GM21529 (cell line): ENCODE measurements around the gene ITGB3BP.
"Not testable (repeated sequence)": the region's sequence is repeated elsewhere in the genome, so short reads cannot be mapped to it uniquely, and the experiment has no call there.

ENCODE experiments used
- ATAC-seq: cut with Tn5 transposase; IDR thresholded peaks from one replicate; pipeline ENCODE4 v1.9.1; 2021; ENCODE audit not compliant: unreplicated experiment

ITGB3BP gene, protein sequence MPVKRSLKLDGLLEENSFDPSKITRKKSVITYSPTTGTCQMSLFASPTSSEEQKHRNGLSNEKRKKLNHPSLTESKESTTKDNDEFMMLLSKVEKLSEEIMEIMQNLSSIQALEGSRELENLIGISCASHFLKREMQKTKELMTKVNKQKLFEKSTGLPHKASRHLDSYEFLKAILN

DNA sequence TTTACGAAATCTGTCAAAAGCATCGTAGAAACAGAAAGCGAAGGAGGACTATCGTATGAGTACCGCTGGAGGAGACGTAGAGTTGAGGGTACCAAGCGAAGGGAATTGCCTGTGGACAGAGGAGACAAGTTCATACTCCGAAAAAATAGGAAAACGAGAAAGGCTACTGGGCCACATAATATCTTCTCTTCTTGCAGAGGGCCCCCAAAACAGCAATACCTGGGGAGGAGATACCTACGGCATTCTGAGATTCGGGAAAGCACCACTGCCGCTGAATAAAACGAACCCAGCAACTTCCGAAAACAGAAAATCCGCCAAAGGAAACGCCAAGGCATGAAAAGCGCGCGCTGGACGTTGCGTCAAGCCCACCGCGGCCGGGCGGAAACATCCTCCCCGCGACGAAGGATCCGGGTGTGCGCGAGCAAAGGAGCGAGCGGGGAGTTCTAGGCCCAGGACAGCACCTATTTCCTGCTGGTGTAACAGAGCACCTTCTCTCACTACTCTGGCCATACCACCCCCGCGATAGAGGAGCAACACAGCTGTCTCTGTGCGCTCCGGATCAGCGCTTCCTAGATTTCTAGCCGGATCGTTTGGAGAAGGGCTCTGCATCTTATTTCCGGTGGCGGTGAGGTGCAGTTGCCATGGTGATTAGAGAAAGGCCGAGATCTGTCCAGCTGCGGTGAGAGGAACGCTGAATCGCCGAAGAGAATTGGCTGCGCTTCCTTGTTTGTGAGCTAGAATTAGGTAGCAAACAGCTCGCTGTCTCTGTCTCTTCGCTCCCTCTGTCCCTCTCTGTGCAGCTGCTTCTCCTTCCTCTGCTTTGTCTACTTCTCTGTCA is at the start of gene ITGB3BP, which contains the start of gene EFCAB7:
Gene ITGB3BP (minus strand): TSS at position 335 of the 838 bp plus-strand sequence. CDS start 92 bp downstream, at position 243.
Gene EFCAB7 (plus strand): TSS at position 635 of the 838 bp plus-strand sequence. CDS start 2,048 bp downstream, outside the sequence.
- peak; percentile 89 for ATAC-seq

DNA sequence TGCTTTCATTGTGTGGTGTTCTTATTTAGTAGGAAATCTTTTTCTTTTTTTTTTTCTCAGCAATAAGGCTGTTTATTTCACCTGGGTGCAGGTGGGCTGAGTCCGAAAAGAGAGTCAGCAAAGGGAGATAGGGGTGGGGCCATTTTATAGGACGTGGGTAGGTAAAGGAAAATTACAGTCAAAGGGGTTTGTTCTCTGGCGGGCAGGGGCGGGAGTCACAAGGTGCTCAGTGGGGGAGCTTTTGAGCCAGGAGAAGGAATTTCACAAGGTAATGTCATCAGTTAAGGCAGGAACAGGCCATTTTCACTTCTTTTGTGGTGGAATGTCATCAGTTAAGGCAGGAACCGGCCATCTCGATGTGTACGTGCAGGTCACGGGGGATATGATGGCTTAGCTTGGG is 49.7 kb upstream of the ITGB3BP start:
- ATAC-seq, result not testable (repeated sequence)

DNA sequence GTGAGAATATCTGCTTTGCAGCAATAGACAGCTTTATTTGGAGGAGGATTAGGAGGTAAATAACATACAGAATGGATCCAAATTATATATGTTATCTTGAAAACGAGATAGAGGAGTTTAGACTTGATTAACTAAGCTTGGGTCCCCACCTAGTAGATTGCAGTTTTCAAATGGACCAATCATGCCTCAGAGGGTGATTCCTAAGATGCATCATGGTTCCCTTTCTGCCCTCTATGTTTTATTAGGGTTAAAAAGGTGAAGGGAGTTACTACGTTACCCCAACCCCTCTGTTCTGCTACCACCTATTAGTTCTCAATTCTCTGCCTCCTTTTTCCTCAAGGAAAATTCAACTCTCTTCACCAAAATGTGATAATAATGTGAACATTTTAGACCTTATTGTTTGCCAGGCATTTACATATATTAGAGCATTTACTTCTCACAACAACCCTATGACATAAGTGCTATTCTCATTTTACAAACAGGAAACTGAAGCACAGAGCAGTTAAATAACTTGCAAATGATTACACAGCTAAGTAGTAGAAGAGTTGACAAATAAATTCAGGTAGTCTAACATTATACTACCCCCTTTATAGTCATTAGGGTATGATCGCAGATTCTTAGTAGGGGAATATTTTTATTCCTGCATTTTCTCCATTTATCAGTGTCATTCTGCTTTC is 46.8 kb upstream of the ITGB3BP start:
- ATAC-seq, result no peak

DNA sequence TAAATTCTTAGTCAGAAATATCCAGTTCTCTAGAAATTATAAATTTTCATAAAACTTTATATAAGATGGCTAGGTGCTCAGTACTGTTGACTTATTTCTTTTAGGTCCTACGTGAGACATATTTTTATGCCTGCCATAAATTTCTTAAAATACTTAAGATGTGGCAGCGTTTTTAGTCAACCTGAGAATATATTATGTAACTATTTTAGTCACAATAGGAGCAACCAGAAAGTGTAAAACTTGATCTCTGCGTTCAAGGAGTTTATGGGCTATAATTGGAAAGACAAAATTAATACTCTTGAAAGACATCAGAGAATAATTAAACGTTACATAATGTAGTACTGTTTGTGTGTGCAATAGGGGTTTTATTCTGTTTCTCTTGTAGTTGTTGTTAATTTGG is 46.0 kb upstream of the ITGB3BP start:
- ATAC-seq, result no peak

DNA sequence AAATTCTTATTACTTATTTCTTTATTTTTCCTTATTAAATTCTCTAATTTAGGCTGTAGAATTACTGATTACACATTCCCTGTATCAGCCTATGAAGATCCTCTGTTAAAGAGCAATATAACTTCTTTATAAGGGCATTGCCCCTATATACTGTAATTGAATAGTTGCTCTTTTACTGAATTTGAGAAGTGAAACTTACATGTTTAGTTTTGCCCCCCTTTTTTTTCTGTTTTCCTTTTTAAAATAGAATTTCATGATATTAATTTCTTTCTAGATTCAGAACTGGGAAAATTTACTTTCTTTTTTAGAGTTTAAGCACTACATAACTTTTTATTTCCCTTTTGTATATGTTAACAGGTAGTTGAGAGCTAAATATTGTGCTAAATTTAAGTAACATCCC is 40.7 kb upstream of the ITGB3BP start:
- ATAC-seq, result no peak

DNA sequence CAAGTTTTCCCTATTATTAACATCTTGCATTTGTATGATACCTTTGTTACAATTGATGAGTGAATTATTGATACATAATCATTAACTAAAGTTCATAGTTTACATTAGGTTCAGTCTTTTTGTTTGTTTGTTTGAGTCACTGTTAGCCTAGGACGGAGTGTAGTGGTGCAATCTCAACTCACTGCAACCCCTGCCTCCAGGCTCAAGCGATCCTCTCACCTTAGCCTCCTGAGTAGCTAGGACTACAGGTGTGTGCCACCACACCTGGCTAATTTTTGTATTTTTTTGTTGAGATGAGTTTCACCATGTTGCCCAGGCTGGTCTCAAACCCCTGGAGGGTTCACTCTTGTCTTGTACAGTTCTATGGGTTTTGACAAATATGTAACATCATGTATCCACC is 36.3 kb upstream of the ITGB3BP start:
- no peak for ATAC-seq

DNA sequence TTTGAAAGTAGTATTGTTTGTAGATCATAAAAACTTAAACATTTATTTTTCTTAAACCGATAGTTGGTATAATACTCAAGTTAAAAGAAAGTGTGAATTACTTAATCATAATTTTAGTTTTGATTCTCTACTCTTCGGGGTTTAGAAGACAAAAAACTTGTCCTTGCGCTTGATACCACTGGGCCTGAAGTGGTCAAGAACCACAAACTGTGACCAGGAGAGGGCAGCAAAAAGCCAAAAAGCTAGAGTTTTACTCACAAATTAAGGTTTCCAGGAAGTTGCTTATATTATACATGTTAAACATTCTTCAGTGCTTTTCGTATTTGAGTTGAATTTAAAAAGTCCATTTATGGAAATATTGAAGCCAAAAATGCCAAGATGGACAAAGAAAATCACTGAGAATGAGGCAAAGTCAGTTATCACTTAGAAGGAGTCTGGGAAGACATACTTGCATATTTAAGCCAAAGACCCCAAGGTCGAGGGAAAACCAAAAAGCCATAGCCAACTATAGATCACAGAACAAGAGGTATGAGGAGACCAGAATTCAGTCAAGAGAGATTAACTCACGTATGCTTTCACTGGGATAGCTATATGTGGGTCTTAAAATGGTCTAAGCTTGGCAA is 34.5 kb upstream of the ITGB3BP start:
- ATAC-seq, result no peak

DNA sequence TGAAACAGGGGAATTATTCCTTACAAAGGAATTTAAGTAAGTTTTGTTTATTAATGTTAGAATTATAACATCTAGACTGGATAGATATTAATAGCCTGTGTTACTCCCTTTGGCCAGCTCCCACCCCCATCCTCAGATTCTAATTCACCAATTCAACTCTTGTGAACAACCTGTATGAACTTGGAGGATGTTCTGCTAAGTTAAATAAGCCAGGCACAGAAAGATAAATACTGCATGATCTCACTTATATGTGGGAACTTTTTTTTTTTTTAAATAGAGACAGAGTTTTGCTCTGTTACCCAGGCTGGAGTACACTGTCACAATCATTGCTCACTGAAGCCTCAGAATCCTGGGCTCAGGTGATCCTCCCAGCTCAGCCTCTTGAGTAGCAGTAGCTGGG is 32.5 kb upstream of the ITGB3BP start:
- ATAC-seq, result no peak

DNA sequence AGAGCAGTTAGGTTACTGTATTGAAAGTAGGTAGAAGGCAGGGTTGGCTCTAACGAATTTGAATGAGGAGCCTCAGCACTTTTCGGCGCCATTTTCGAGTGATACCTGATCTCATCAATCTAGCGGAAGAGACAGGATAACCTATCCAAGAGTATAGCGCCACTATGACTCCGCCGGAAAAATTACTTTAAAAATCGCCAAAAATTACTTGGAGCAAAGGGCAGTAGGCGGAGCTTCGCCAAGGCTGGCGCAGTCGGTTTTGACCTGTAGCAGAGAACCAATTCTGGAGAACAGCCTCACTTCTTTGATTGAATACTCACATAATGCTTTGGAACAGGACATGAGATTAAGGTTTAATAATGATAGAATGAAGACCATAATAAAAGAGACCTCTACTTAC is 25.9 kb upstream of the ITGB3BP start:
- ATAC-seq, result no peak

DNA sequence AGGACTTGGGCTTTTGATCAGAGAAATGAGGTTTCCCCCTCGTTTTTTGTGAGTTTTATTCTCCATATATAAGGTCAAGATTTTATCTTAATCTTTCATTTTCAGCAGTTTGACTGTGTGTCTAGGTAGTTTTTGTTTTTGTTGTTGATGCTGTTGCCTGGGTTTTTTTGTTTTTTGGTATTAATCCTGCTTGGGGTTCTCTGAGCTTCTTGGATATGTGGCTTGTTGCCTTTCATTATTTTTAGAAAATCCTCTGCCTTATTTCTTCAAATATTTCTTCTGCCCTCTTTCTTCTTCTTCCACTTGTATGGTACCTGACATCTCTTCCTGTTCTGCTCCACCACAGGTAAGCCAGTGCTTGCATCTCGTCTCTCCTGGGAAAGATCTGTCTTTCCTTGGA is 25.3 kb upstream of the ITGB3BP start:
- ATAC-seq, result no peak

DNA sequence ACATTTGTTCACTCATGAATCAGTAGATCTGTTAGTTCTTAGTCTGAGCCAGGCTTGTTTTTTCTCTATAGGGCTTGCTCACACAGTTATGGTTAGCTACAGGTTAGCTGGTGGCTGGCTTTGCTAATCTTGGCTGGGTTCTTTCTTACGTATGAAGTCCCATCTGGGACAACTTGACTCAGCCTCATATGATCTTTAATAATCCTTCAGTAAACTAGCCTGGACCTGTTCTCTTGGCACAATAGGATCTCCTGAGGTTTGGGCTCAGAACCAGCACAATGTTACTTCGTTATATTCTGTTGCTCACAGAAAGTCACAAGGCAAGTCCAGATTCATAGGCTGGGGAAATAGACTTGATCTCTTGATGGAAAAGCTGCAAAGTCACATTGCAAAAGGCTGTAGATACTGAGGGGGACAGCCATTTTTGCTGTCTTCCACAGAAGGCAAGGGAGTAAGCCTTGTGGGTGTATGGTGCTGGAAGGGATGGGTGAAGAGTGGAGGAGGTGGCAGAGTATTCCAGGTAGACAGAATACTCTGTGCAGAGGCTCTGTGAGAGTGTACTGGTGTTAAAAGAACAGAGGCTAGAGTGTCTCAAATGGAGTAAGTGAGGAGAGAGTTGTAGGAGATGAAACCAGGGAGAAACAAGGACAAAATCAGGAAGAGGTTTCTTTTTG is 24.7 kb upstream of the ITGB3BP start:
- ATAC-seq, result no peak

DNA sequence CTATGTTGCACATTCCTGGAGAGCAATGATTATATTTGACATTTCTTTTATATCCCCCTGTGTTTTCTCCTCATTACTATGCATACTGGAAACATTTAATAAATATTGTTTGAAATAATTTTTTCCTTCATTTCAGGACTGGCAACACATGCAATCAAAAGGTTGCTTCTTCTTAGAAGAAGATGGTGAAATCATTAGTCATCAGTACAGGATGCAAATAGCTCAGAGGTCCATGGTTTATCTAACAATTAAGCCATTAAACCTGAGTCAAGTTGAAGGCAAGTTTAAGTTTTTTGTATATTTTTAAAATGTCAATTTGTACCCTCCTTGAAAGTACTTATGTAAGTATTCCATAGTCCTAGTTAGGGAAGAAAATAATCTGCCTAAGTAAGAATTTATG is 22.8 kb upstream of the ITGB3BP start:
- no peak for ATAC-seq

DNA sequence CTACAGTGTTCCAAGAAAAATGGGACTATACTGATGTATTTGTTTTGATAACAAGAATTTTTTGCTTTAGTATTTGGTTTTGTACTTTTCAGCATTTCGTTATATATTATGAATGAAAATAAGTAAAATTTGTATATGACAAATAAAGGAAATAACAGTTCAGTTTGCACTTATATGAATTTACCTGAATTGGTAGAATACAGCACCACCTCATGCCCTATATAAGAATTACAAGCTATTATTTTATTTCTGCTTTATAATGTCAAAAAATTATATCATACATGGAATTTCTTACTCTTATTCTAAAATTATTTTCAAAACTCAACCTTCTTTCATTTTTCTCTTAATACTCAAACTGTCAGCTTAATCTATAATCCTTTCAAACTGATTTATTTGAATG is 14.9 kb upstream of the ITGB3BP start:
- no peak for ATAC-seq

DNA sequence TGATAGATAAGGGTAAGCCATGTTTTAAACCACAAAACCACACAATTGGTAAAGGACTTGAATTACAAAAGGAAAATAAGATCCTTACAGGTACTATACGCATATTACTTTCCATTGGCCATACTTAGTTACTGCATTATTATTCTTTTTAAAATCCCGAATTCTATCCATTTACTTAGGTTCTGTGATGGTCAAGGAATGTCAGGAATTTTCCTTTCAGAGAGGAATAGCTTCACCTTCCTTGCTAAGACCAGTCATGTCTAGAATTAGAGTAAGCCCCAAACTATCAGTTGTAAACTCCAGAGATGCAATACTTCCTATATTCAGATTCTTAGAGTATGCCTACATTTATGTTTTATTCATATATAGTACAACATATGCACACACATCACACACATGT is 14.0 kb upstream of the ITGB3BP start:
- ATAC-seq, result no peak

DNA sequence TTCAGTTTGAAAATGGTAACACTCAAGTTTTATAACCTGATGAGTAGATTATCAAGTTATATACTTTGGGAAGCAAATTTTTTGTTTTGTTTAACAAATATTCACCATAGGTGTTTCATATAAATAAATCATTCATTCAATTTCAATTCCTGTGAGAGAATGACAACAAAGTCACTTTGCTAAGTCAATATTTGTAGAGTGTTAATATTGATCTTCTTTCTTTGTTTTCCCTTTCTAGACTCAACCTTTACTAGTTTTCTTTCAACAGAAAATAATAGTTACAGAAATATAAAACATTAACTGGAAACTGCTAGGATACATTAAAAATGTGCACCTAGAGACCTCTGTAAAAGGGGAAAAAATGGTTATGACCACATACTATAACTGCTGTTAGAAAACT is 11.4 kb upstream of the ITGB3BP start:
- no peak for ATAC-seq

DNA sequence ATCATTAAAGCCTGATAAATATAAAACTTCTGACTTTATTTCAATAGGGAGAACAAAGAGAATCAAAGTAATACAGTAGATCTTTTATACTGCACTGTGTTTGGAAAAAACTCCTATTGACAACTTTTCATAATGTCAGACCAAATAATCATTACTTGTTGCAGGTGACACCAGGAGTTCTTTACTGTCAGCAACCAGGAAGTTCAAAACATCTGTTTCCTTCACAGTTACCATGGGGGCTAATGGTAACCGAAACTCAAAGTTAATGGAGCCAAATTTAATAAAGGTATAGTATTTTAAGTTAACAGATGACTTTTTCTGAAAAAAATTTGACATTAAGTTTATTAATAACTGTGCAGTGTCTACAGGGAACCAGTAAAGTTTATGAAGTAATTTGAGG is 10.9 kb upstream of the ITGB3BP start:
- no peak for ATAC-seq

DNA sequence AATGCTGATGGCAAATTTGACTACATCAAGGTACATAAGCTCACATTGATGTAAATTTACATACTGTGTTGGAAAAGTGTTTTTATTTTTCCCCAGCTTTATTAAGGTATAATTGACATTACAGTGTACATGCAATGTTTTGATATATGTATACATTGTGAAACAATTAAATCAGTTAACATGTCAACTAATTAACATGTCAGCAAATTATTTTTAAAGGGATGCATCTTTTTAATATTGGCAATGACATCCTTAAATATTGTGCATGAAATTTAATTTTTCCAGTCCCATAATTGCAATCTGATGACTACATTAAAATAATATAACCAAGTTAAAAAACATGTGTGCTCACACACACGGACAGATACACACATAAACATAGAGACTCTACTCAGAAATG is 9.7 kb upstream of the ITGB3BP start:
- no peak for ATAC-seq

DNA sequence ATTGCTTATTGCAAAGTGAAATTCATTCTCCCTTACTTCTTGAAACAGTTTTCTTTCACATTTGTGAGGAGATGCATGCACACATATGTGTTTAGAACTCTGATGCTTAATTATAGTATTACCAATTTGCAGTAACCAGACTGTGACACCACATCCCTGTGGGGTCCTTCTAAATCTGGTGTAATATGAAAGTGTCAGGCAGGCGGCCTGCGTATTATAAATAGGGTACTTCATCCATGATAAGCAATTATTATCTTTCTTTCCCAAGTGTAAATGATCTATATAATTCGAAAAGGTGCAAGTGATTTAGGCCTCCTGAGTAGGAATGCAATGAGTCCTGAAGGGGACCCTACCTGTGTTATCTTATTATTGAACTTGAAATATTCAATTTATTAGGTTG is 1.2 kb upstream of the ITGB3BP start:
- no peak for ATAC-seq

DNA sequence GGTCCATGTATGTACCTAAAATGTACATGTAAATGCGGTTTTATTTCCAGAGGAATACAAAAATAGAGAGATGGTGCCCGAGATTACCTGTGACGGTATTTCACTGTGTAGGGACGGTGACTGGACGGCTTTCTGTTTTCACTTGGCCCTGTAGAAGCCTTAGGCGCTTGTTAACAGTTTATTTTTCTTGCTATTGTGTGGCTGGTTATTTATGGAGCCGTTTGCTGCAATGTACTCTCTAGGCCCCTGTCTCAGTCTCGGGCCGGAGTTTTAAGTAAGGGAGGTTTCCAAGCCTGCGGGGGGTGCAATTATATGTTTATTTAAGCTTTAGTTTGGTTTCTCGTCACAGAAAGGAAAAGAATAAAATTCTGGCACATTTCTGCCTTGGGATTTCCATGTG is 713 bp upstream of the ITGB3BP start:
- ATAC-seq, result peak; percentile 19

DNA sequence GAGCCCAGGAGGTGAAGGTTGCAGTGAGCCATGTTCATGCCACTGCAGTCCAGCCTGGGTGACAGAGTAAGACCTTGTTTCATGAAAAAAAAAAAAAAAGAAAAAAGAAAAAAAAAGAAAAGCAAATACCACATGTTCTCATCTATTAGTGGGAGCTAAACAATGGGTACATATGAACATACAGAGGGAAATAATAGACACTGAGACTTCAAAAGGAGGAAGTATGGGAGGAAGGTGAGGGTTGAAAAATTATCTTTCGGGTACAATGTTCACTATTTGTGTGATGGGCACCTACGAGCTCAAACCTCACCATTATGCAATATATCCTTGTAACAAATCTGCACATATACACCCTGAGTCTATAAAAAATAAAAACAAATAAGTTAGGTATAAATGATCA is 6.4 kb downstream of the ITGB3BP start:
- no peak for ATAC-seq

DNA sequence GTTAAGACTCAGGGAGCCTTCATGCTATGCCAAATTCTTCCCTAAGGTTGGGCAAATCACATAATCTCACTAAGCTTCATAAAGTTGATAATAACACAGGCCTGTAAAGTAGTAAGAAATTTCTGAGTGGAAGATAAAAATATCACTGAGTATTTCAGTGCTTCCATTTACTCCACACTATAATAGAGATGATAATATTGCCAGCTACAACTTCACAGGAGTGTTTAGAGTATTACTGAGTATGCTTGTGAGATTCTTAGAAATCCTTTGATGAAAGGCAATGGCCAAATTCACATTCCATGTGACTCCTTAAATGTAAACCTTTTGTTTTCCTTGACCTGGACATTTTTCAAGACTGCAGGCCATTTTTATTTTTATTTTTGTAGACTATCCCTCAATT is 10.4 kb downstream of the ITGB3BP start:
- no peak for ATAC-seq
